Panc1 (cell line): Measurements from ENCODE around the gene NCAM2.

Source experiments
- POLR2AphosphoS5 ChIP-seq: IDR thresholded peaks from 2 replicates; pipeline ENCODE4 v1.6.1; 2012; ENCODE audit warnings: mild to moderate bottlenecking, low read depth, low read length, moderate library complexity
- TCF7L2 ChIP-seq: IDR thresholded peaks from 2 replicates; pipeline ENCODE4 v1.6.1; 2011; ENCODE audit warnings: mild to moderate bottlenecking, low read depth, low read length, inconsistent platforms
- TF ChIP-seq, protein P1 (sequence below), 2 experiments: IDR thresholded peaks; 2 replicates each; pipeline ENCODE4 v1.6.1; 2011 to 2012; ENCODE audit warnings: low read depth in 2 of 2, control low read depth in 1 of 2, low read length in 1 of 2, mild to moderate bottlenecking in 1 of 2, moderate library complexity in 1 of 2; ENCODE audit not compliant: insufficient read depth in 1 of 2
- TF ChIP-seq, protein P2 (sequence below): fragments of 450-650 bp; IDR thresholded peaks from 2 replicates; pipeline ENCODE4 v1.5.1; 2017; ENCODE audit warnings: mild to moderate bottlenecking

GRCh38 chr21:20971296-20971921, 26.8 kb upstream of the NCAM2 start:
- TF ChIP-seq, protein P1, sequence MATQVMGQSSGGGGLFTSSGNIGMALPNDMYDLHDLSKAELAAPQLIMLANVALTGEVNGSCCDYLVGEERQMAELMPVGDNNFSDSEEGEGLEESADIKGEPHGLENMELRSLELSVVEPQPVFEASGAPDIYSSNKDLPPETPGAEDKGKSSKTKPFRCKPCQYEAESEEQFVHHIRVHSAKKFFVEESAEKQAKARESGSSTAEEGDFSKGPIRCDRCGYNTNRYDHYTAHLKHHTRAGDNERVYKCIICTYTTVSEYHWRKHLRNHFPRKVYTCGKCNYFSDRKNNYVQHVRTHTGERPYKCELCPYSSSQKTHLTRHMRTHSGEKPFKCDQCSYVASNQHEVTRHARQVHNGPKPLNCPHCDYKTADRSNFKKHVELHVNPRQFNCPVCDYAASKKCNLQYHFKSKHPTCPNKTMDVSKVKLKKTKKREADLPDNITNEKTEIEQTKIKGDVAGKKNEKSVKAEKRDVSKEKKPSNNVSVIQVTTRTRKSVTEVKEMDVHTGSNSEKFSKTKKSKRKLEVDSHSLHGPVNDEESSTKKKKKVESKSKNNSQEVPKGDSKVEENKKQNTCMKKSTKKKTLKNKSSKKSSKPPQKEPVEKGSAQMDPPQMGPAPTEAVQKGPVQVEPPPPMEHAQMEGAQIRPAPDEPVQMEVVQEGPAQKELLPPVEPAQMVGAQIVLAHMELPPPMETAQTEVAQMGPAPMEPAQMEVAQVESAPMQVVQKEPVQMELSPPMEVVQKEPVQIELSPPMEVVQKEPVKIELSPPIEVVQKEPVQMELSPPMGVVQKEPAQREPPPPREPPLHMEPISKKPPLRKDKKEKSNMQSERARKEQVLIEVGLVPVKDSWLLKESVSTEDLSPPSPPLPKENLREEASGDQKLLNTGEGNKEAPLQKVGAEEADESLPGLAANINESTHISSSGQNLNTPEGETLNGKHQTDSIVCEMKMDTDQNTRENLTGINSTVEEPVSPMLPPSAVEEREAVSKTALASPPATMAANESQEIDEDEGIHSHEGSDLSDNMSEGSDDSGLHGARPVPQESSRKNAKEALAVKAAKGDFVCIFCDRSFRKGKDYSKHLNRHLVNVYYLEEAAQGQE (IDR thresholded peaks at IDR 0.05; ENCODE audit: insufficient read depth in 1 of 2, low read depth in 2 of 2, low read length in 1 of 2) = no peak
- TF ChIP-seq, protein P2, sequence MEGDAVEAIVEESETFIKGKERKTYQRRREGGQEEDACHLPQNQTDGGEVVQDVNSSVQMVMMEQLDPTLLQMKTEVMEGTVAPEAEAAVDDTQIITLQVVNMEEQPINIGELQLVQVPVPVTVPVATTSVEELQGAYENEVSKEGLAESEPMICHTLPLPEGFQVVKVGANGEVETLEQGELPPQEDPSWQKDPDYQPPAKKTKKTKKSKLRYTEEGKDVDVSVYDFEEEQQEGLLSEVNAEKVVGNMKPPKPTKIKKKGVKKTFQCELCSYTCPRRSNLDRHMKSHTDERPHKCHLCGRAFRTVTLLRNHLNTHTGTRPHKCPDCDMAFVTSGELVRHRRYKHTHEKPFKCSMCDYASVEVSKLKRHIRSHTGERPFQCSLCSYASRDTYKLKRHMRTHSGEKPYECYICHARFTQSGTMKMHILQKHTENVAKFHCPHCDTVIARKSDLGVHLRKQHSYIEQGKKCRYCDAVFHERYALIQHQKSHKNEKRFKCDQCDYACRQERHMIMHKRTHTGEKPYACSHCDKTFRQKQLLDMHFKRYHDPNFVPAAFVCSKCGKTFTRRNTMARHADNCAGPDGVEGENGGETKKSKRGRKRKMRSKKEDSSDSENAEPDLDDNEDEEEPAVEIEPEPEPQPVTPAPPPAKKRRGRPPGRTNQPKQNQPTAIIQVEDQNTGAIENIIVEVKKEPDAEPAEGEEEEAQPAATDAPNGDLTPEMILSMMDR = peak; percentile 52; the same call in 1 of the 2 replicates
- TF ChIP-seq POLR2AphosphoS5 (no peak), TCF7L2 (no peak)
